SK-N-SH (cell line): Measurements from ENCODE around the gene APBB2. TPM values are rescaled to one million over a fixed set of nuclear protein-coding genes. Genes with fewer than 3 reads are reported as not detected.
A peak's percentile ranks its signal among the peaks of the same experiment; 100 is the strongest.

Experiments
- CTCF ChIP-seq: fragments of 200-600 bp; sonication (generic); IDR thresholded peaks from 2 replicates; pipeline ENCODE4 v1.6.1; 2017; ENCODE audit warnings: antibody characterized with exemption, mild to moderate bottlenecking, moderate library complexity
- EP300 ChIP-seq, 2 experiments: IDR thresholded peaks; 2 replicates each; pipeline versions ENCODE4 v1.4.0 to v1.6.1; 2012; ENCODE audit warnings: borderline replicate concordance in 1 of 2, low read depth in 1 of 2, low read length in 1 of 2
- FOXJ3 ChIP-seq: sonication (generic); formaldehyde crosslinking; IDR thresholded peaks from 2 replicates; pipeline ENCODE4 v1.5.1; 2020; ENCODE audit warnings: mild to moderate bottlenecking, missing genetic modification reagents
- GABPA ChIP-seq: IDR thresholded peaks from 2 replicates; pipeline ENCODE4 v1.4.0; 2012; ENCODE audit warnings: low read depth, mild to moderate bottlenecking
- IRF3 ChIP-seq: fragments of 150-350 bp; IDR thresholded peaks from 2 replicates; pipeline ENCODE4 v1.6.1; 2016; ENCODE audit warnings: mild to moderate bottlenecking, low read depth, low read length
- JUND ChIP-seq: IDR thresholded peaks from 2 replicates; pipeline ENCODE4 v1.4.0; 2012
- MAX ChIP-seq: IDR thresholded peaks from 2 replicates; pipeline ENCODE4 v1.4.0; 2012; ENCODE audit warnings: low read depth
- MEF2A ChIP-seq: IDR thresholded peaks from 2 replicates; pipeline ENCODE4 v1.4.0; 2012; ENCODE audit warnings: low read depth, borderline replicate concordance
- MXI1 ChIP-seq: IDR thresholded peaks from 2 replicates; pipeline ENCODE4 v1.6.1; 2012; ENCODE audit warnings: mild to moderate bottlenecking, low read depth, low read length, improper control_type of control experiment
- NRF1 ChIP-seq: IDR thresholded peaks from 2 replicates; pipeline ENCODE4 v1.6.1; 2012; ENCODE audit warnings: low read depth, mild to moderate bottlenecking, low read length
- PBX3 ChIP-seq: IDR thresholded peaks from 2 replicates; pipeline ENCODE4; 2012
- RAD21 ChIP-seq: IDR thresholded peaks from 2 replicates; pipeline ENCODE4 v1.6.1; 2012; ENCODE audit warnings: mild to moderate bottlenecking, low read length
- REST ChIP-seq: IDR thresholded peaks from 2 replicates; pipeline ENCODE4 v1.6.1; 2012; ENCODE audit warnings: mild to moderate bottlenecking, low read depth, low read length, moderate library complexity
- RFX5 ChIP-seq: IDR thresholded peaks from 2 replicates; pipeline ENCODE4 v1.6.1; 2012; ENCODE audit warnings: mild to moderate bottlenecking, improper control_type of control experiment, low read length
- RXRA ChIP-seq: IDR thresholded peaks from 2 replicates; pipeline ENCODE4 v1.4.0; 2012; ENCODE audit warnings: low read depth, mild to moderate bottlenecking, borderline replicate concordance
- SIN3A ChIP-seq: IDR thresholded peaks from 2 replicates; pipeline ENCODE4 v1.6.1; 2012; ENCODE audit warnings: low read depth, mild to moderate bottlenecking, low read length, moderate library complexity, borderline replicate concordance
- TAF1 ChIP-seq: IDR thresholded peaks from 2 replicates; pipeline ENCODE4 v1.6.1; 2012; ENCODE audit warnings: low read depth, mild to moderate bottlenecking, low read length, moderate library complexity, borderline replicate concordance
- TEAD4 ChIP-seq: IDR thresholded peaks from 2 replicates; pipeline ENCODE4 v1.4.0; 2012; ENCODE audit warnings: mild to moderate bottlenecking, borderline replicate concordance; ENCODE audit not compliant: insufficient read depth
- polyA plus RNA-seq, 3 experiments: library from polyadenylated mRNA; depleted of rRNA; stranded (reverse); fragments of >200 nt; gene quantifications; 2 replicates each; pipeline ENCODE4 v1.2.3, GENCODE V29; 2012

The APBB2 gene
- polyA plus RNA-seq, 1 of the 3 experiments (the other 2 are of a cell fraction) = 49.8 TPM

- TF ChIP-seq CTCF (no peak), SIN3A (no peak), TAF1 (no peak), EP300 (IDR thresholded peaks at IDR 0.05; ENCODE audit: borderline replicate concordance in 1 of 2, low read depth in 1 of 2, low read length in 1 of 2) (peak in 1 of 2 experiments; percentile 75; a peak in 1 of 4 replicates), REST (no peak), TEAD4 (0 out of 2 replicates have a peak, but pooled peaks have one; percentile 50), RXRA (no peak; the same call in 1 of the 2 replicates), MAX (no peak; the same call in 1 of the 2 replicates), RFX5 (no peak), MXI1 (no peak), NRF1 (no peak), MEF2A (no peak), JUND (peak; percentile 78; the same call in 1 of the 2 replicates), RAD21 (no peak), PBX3 (peak; percentile 72), GABPA (no peak), FOXJ3 (CRISPR knock-in tag) (no peak), IRF3 (no peak)
Observed at GRCh38 chr4:41204400-41204978, 9.9 kb downstream of the APBB2 start (continued).
